B cell (primary cell): Measurements from ENCODE around the gene LASP1.
"Not testable (repeated sequence)": the region's sequence is repeated elsewhere in the genome, so short reads cannot be mapped to it uniquely, and the experiment has no call there.

Source experiments
- CTCF ChIP-seq: fragments of 200-600 bp; IDR thresholded peaks from one replicate; pipeline ENCODE4 v1.8.0; 2022; ENCODE audit warnings: antibody characterized with exemption, mild to moderate bottlenecking
- EZH2 ChIP-seq: IDR thresholded peaks from 2 replicates; pipeline ENCODE4 v1.6.1; 2012; ENCODE audit warnings: borderline replicate concordance, low read depth, mild to moderate bottlenecking, moderate library complexity, low read length; ENCODE audit not compliant: insufficient read depth, poor library complexity, severe bottlenecking

DNA sequence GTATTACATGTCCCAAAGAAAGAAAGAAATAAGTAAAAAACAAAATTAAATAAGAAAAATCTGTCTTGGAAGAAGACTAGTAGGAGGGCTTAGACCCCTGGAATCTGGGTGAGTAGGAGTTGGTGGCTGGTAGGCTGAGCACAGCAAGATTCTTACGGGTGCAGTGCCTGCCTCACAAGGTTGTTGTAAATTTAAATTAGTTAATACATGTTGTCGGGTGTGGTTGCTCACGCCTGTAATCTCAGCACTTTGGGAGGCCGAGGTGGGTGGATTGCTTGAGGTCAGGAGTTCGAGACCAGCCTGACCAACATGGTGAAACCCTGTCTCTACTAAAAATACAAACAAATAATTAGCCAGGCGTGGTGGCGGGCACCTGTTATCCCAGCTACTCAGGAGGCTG is 83.9 kb downstream of the LASP1 start:
- TF ChIP-seq CTCF, EZH2: not testable (repeated sequence)
